Activated gamma-delta T cell treated with anti-CD3 and anti-CD28 coated beads, Interleukin-2, amount 50 U/mL, for 16 hours (primary cell): ENCODE data around the gene KCTD16.

ENCODE experiments used
- DNase-seq: peaks from one replicate; pipeline ENCODE4 v3.0.0-alpha.2; 2020; ENCODE audit warnings: low read depth

KCTD16 gene

GRCh38 chr5:144284931-144285502 is 114.3 kb downstream of the KCTD16 start:
- no peak for DNase-seq

- no peak for DNase-seq
Measured at GRCh38 chr5:144289277-144289676, 118.6 kb downstream of the KCTD16 start.

- DNase-seq: no peak
Measured at GRCh38 chr5:144292029-144292428, 121.4 kb downstream of the KCTD16 start.

GRCh38 chr5:144295284-144295683 is 124.6 kb downstream of the KCTD16 start:
- no peak for DNase-seq

- DNase-seq: no peak
Measured at GRCh38 chr5:144297081-144297480, 126.4 kb downstream of the KCTD16 start.

GRCh38 chr5:144298658-144299057 is 128.0 kb downstream of the KCTD16 start:
- no peak for DNase-seq

- DNase-seq: no peak
Measured at GRCh38 chr5:144304688-144305087, 134.0 kb downstream of the KCTD16 start.

GRCh38 chr5:144307736-144308135 is 137.1 kb downstream of the KCTD16 start:
- DNase-seq: no peak

GRCh38 chr5:144308174-144308573 is 137.5 kb downstream of the KCTD16 start:
- DNase-seq: no peak

GRCh38 chr5:144308906-144309670 is 138.4 kb downstream of the KCTD16 start:
- DNase-seq: no peak

- no peak for DNase-seq
Measured at GRCh38 chr5:144310621-144311020, 139.9 kb downstream of the KCTD16 start.

GRCh38 chr5:144313147-144313726 is 142.6 kb downstream of the KCTD16 start:
- DNase-seq: no peak

- no peak for DNase-seq
Measured at GRCh38 chr5:144315026-144315425, 144.4 kb downstream of the KCTD16 start.

- no peak for DNase-seq
Measured at GRCh38 chr5:144315994-144316634, 145.4 kb downstream of the KCTD16 start.

- no peak for DNase-seq
Measured at GRCh38 chr5:144318011-144318410, 147.3 kb downstream of the KCTD16 start.

- no peak for DNase-seq
Measured at GRCh38 chr5:144318460-144318859, 147.8 kb downstream of the KCTD16 start.

- DNase-seq: no peak
Measured at GRCh38 chr5:144323181-144323580, 152.5 kb downstream of the KCTD16 start.

GRCh38 chr5:144325532-144325931 is 154.9 kb downstream of the KCTD16 start:
- no peak for DNase-seq

GRCh38 chr5:144328494-144328893 is 157.8 kb downstream of the KCTD16 start:
- no peak for DNase-seq

GRCh38 chr5:144328980-144329379 is 158.3 kb downstream of the KCTD16 start:
- no peak for DNase-seq

GRCh38 chr5:144329681-144330080 is 159.0 kb downstream of the KCTD16 start:
- no peak for DNase-seq

GRCh38 chr5:144331361-144331760 is 160.7 kb downstream of the KCTD16 start:
- DNase-seq: no peak

- no peak for DNase-seq
Measured at GRCh38 chr5:144332265-144332664, 161.6 kb downstream of the KCTD16 start.
